LNCAP (cell line): ENCODE results near the gene CELA2B.

Experiments used
- TF ChIP-seq, protein P1 (sequence below): fragments of 450-650 bp; IDR thresholded peaks from 2 replicates; pipeline ENCODE4 v1.5.1; 2017; ENCODE audit warnings: mild to moderate bottlenecking

CELA2B gene

DNA sequence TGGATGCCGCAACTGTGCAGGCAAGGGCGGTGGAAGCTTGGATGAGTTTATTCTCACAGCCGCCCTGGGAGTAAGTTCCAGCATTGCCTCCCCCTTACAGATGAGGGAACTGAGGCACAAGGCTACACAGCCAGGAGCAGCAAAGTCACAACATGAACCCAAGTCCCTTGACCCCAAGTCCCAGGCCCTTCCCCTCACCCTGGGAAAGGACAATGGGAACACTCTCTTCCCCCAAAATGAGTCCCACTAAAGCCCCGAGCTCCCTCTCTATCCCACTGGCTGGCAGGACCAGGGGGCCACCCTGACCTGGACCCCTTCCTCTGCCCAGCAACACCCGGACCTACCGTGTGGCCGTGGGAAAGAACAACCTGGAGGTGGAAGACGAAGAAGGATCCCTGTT, 33.8 kb upstream of the CELA2B start:
- TF ChIP-seq, protein P1, sequence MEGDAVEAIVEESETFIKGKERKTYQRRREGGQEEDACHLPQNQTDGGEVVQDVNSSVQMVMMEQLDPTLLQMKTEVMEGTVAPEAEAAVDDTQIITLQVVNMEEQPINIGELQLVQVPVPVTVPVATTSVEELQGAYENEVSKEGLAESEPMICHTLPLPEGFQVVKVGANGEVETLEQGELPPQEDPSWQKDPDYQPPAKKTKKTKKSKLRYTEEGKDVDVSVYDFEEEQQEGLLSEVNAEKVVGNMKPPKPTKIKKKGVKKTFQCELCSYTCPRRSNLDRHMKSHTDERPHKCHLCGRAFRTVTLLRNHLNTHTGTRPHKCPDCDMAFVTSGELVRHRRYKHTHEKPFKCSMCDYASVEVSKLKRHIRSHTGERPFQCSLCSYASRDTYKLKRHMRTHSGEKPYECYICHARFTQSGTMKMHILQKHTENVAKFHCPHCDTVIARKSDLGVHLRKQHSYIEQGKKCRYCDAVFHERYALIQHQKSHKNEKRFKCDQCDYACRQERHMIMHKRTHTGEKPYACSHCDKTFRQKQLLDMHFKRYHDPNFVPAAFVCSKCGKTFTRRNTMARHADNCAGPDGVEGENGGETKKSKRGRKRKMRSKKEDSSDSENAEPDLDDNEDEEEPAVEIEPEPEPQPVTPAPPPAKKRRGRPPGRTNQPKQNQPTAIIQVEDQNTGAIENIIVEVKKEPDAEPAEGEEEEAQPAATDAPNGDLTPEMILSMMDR, result no peak

DNA sequence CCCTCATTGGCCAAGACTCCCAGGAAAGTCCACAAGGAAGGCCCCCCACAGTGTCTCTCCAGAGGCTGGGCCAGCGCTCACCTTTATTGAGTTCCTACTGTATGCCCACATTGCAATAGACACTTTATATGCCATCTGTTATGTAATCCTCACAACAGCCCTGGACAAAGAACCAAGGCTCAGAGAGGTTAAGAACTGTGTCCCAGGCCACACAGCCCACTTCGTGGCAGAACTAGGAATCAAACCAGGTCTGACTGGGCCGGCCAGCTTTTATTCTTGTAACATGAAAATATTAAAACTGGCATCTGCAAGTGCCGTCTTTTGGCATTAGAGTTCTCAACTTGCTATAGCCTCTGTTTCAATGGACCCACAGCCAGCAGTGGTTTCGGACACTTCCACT, 33.1 kb upstream of the CELA2B start:
- TF ChIP-seq, protein P1, result no peak

DNA sequence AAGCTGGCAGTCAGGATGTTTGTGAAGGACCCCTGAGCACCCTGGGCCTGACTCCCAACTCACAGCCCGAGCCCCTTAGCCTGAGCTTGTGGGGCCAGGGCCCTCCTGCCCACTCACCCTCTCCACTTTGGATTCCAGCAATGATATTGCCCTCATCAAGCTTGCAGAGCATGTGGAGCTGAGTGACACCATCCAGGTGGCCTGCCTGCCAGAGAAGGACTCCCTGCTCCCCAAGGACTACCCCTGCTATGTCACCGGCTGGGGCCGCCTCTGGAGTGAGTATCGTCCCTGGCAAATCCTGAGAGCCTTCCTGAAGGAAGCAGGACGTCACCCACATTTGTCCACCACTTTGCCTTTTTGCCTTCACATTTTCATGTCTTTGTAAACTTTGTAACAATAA, 32.6 kb upstream of the CELA2B start:
- TF ChIP-seq, protein P1, result no peak

DNA sequence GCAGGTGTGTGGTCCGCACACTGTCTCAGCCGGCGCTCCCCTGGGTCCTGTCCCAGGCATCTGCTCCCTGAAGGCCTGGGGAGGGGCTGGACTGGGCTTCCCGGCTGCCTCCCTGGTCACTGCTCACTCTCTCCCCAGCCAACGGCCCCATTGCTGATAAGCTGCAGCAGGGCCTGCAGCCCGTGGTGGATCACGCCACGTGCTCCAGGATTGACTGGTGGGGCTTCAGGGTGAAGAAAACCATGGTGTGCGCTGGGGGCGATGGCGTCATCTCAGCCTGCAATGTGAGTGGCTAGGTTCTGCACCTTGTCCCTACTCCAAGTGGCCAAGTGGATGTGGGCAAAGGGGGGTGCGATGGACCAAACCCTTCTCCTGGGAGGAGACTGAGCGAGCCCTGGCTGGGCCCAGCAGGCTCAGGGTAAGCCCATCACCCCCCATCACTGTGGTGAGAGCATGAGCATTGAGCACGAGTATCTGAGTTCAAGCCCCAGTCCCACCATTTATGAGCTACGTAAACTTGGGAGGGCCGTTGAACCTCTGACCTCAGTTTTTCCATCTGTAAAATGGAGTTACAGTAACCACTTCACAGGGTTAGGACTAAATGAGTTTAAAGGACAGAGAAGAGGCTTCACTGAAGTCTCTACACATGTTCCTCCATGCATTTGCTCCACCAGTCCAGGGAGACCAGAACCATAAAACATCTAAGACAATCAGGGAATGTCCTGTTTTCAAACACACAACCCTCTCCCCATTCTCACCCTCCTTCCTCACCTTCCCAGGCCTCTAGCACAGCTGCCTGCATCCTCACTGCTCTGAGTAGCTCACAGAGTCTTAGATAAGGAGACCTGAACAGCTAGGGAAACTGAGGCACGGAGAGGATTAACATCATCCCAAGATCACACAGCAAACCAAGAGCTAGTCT, 31.2 kb upstream of the CELA2B start:
- TF ChIP-seq, protein P1, result no peak

DNA sequence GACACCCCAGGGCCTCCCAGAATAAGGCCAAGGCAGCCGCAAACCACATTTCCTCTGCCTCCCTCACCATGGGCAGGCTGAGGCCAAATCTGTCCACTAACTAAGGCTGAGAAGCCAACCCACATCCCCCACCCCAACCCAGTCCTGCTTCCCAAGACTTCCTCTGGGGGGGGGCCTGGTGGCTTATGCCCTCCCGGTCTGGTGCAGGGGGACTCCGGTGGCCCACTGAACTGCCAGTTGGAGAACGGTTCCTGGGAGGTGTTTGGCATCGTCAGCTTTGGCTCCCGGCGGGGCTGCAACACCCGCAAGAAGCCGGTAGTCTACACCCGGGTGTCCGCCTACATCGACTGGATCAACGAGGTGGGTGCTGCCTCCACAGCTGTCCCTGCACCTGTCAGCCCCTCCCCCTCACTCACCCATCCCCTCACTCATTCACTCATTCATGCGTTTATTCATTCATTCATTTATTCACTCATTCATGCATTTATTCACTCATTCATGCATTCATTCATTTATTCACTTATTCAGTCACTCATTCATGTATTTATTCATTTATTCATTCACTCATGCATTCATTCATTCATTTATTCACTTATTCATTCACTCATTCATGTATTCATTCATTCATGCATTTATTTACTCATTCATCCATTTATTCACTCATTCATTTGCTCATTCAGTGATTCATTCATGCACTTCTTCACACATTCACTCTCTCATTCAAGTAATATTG, 30.3 kb upstream of the CELA2B start:
- TF ChIP-seq, protein P1, result no peak

DNA sequence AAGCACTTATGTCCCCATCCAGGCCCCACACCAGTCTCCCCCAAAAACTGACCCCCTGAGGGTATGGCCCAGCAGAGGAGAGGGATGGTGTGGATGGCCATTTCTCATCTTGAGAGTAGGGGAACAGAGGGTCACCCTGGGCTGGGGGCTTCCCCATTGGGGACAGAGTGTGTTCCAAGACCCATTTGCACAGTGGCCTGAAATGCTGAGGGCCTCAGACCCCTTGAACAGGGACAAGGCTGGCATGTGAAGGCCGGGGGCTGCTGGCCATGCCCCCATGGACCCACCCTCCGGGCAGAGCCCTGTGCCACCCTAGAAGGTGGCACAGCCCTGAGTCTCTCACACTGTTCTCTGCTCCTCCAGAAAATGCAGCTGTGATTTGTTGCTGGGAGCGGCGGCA, 29.7 kb upstream of the CELA2B start:
- TF ChIP-seq, protein P1, result no peak

DNA sequence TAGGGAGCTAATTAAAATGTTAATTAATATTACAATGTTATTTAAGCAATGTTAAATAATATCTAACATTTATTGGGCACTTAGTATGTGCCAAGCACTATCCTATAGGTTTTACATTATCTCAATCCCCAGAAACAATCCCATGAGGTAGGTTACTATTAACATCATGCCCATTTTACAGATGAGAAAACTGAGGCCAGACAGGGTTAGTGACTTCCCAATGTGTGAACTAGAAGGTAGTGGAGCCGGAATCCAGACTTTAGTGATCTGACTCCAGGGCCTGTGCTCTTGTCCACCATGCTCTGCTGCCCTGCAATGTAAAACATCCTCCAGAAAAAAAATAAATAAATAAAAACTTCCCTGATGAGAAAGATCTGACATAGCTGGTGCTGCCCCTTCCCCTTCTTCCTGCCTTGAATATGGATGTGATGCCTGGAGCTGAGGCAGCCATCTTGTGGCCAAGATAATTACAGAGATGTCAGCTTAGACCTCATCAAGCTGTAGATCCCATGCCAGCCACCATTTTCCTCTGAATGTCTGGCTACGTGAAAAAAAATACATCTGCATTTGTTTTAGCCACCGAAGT, 26.9 kb upstream of the CELA2B start:
- TF ChIP-seq, protein P1, result no peak
